Measurements from ENCODE around the gene WEE2. TPM values are rescaled to one million over a fixed set of nuclear protein-coding genes. Genes with fewer than 3 reads are reported as not detected.

Gene WEE2
- total RNA-seq, 1 donor from 2014 or later: not detected

- H3K36me3 Mint-ChIP-seq: no peaks in the 10 kb centered on the region
- no peaks in the 10 kb centered on the region for H3K4me1 Mint-ChIP-seq (ENCODE audit: unreplicated experiment)
- no peak for TF ChIP-seq CTCF (conservative IDR thresholded peaks at IDR 0.05)
- no peak overlapping the region for H3K4me3 Mint-ChIP-seq
- no peaks in the 10 kb centered on the region for H3K9me3 Mint-ChIP-seq
- H3K27me3 Mint-ChIP-seq: no peaks in the 10 kb centered on the region
- no peak for DNase-seq (ENCODE audit: extremely low spot score, unreplicated experiment)
- no peak overlapping the region for H3K27ac Mint-ChIP-seq
Measured at GRCh38 chr7:141715018-141715417, 6.9 kb downstream of the WEE2 start.

- no peaks in the 10 kb centered on the region for H3K36me3 Mint-ChIP-seq
- no peak for TF ChIP-seq CTCF (conservative IDR thresholded peaks at IDR 0.05)
- no peak for DNase-seq (ENCODE audit: extremely low spot score, unreplicated experiment)
- no peaks in the 10 kb centered on the region for H3K27me3 Mint-ChIP-seq
- H3K4me1 Mint-ChIP-seq (ENCODE audit: unreplicated experiment): no peaks in the 10 kb centered on the region
- H3K27ac Mint-ChIP-seq: no peak overlapping the region
- H3K4me3 Mint-ChIP-seq: no peak overlapping the region
- H3K9me3 Mint-ChIP-seq: no peaks in the 10 kb centered on the region
Measured at GRCh38 chr7:141715794-141716689, 7.9 kb downstream of the WEE2 start.

GRCh38 chr7:141717450-141717849 lies 9.3 kb downstream of the WEE2 start:
- Mint-ChIP-seq H3K27ac (no peak overlapping the region), H3K4me1 (ENCODE audit: unreplicated experiment) (no peaks in the 10 kb centered on the region), H3K36me3 (no peaks in the 10 kb centered on the region), H3K9me3 (no peaks in the 10 kb centered on the region), H3K27me3 (no peaks in the 10 kb centered on the region), H3K4me3 (no peak overlapping the region)
- no peak for DNase-seq (ENCODE audit: extremely low spot score, unreplicated experiment)
- TF ChIP-seq CTCF (conservative IDR thresholded peaks at IDR 0.05): no peak

- no peak overlapping the region for H3K27ac Mint-ChIP-seq
- no peak for TF ChIP-seq CTCF (conservative IDR thresholded peaks at IDR 0.05)
- H3K27me3 Mint-ChIP-seq: no peaks in the 10 kb centered on the region
- H3K4me3 Mint-ChIP-seq: no peak overlapping the region
- no peaks in the 10 kb centered on the region for H3K4me1 Mint-ChIP-seq (ENCODE audit: unreplicated experiment)
- DNase-seq (ENCODE audit: extremely low spot score, unreplicated experiment): no peak
- no peaks in the 10 kb centered on the region for H3K9me3 Mint-ChIP-seq
- no peaks in the 10 kb centered on the region for H3K36me3 Mint-ChIP-seq
Measured at GRCh38 chr7:141722529-141722928, 14.4 kb downstream of the WEE2 start.

GRCh38 chr7:141729020-141729419 lies 20.9 kb downstream of the WEE2 start:
- Mint-ChIP-seq H3K4me3 (no peak overlapping the region), H3K9me3 (no peaks in the 10 kb centered on the region), H3K27me3 (peaks cover 3% of the 10 kb centered on the region), H3K27ac (no peak overlapping the region), H3K4me1 (ENCODE audit: unreplicated experiment) (no peaks in the 10 kb centered on the region), H3K36me3 (no peaks in the 10 kb centered on the region)
- TF ChIP-seq CTCF (conservative IDR thresholded peaks at IDR 0.05): no peak
- no peak for DNase-seq (ENCODE audit: extremely low spot score, unreplicated experiment)
